COLO668 (cell line): Measurements from ENCODE around the gene BMP5.

Experiments used
- DNase-seq: peaks from one replicate; lab custom pipeline; 2025; ENCODE audit not compliant: unreplicated experiment; lab: John Stamatoyannopoulos, UW

The BMP5 gene

DNA sequence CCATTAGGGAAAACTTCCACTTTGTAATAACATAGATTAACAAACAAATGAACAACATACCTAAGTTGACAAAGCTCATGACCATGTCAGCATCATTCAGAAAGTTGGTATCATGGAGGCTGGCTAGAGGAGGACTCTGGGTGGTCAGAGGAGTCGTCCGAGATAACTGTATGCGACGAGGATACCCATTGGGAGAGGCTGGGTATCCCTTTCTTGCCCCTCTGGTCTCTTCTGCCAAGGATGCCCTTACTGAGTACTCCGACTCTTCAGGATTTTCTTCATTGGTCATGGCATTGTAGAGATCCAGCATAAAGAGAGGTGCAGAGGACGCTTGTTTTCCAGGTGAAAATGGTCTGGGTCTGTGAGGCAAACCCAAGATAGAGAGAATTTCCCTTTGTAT, 1.1 kb downstream of the BMP5 start:
- DNase-seq: no peak

- no peak for DNase-seq
Observed at GRCh38 chr6:55872866-55873265, 2.5 kb downstream of the BMP5 start.

GRCh38 chr6:55870181-55870813, 5.1 kb downstream of the BMP5 start:
- no peak for DNase-seq

DNA sequence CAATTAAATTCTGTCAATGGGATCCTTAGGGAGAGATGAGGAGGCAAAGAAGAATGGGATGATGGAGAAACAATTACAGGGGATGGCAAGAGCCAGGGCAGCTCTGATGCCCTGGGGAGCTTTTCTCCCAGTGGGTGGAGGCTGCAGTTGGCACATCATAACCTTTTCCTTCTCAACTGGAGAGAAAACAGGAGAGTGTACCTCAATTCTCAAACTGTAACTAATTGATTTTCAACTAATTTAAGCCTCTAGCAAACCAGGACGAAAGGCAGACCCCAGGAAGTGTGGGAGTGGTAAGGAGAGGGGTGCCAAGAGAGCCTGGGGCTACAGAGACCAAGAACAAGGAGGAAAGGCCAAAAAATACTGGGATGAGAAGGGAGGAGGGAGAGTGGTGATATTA, 5.7 kb downstream of the BMP5 start:
- DNase-seq: no peak

- DNase-seq: no peak
Observed at GRCh38 chr6:55868771-55869479, 6.5 kb downstream of the BMP5 start.

DNA sequence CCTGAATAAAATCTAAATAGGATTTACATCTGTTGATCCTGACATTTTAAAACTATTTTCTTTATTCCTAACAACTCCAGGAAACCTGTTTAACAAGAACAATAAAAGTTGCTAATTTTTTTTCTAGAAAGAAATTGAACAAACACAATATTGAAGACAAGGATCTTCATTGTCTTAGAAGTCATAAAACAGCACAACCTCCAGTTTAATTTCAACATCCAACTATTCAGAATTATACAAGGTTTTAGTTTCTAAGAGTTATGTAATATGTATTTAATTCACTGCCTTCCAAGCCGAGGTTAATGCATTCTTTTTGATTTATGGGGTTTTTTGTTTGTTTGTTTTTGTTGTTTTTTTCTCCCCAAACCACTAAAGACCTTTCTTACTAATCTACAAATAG, 7.2 kb downstream of the BMP5 start:
- DNase-seq: no peak

GRCh38 chr6:55866128-55866527, 9.3 kb downstream of the BMP5 start:
- DNase-seq: no peak

DNA sequence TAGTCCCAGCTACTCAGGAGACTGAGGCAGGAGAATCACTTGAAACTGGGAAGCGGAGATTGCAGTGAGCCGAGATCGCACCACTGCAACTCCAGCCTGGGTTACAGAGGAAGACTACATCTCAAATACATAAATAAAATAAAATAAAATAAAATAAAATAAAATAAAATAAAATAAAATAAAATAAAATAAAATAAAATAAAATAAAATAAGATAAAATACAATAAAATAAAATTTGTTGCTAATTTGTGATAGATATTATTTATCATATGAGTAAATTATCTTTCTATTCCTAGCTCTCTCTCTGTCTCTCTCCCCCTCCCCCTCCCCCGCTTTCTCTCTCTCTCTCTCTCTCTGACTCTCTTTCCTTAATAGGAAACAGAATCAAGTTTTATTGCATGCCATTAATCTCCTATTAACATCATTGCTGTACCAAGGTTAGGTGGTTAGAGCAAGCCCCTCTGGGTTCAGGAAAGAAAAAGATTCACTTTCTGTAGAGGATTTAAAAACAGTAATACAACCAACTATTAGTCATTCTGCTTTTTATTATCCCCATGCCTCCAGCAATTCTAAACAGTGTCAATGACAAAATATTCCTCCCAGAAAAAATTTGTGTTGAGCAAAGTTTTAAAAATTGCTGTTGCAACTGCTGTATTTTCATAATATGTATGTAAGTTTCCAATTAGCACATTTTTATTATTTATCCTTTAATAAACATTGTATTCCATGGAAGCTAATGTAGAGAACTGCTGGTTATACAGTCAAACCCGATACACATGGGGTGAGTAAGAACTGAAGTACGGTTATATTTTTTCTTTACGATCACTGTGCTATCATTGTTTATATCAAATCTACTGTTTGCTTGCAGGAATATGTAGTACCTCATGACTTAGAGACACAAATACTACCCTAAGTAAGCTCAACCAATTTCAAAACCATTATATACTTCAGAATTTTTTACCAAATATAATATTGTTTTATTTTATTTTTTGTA, 22.1 kb downstream of the BMP5 start:
- no peak for DNase-seq

DNA sequence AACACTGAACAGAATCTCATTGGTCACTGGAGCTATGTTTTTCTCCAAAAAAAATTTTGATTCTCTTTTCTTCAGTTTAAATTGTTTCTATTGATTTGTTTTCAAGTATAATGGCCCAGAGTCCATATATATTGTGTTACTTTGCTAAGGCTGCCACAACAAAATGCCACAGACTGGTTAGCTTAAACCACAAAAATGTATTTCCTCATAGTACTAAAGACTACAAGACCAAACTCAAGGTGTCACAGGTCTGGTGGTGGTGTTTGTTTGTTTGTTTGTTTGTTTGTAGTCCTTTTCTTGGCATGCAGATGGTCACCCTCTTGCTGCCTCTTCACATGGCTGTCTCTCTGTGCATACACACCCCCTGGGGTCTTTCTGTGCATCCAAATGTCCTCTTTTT, 34.0 kb downstream of the BMP5 start:
- DNase-seq: no peak

- no peak for DNase-seq
Observed at GRCh38 chr6:55839080-55839479, 36.3 kb downstream of the BMP5 start.

- no peak for DNase-seq
Observed at GRCh38 chr6:55836945-55837344, 38.4 kb downstream of the BMP5 start.

GRCh38 chr6:55836481-55836880, 38.9 kb downstream of the BMP5 start:
- no peak for DNase-seq

DNA sequence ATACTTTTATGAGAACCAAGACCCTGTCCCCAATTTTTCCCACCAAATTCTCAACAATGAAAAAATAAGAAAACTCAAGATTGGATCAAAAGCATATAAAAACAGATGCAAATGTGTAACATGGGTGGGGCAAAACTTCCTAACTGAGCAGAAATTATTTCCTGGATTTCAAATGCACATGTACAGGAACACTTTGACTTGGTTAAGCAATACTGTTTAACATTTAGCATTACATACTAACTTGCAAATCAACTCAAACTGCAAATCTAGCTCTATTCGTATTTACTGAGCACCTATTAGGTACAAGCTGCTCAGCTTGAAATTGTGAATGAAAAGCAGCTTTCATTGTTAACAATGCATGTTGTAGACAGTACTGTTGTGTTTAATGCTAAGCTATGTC, 40.2 kb downstream of the BMP5 start:
- DNase-seq: no peak

GRCh38 chr6:55833284-55833683, 42.1 kb downstream of the BMP5 start:
- DNase-seq: no peak

GRCh38 chr6:55827818-55828522, 47.4 kb downstream of the BMP5 start:
- DNase-seq: no peak

GRCh38 chr6:55826941-55827340, 48.4 kb downstream of the BMP5 start:
- no peak for DNase-seq

DNA sequence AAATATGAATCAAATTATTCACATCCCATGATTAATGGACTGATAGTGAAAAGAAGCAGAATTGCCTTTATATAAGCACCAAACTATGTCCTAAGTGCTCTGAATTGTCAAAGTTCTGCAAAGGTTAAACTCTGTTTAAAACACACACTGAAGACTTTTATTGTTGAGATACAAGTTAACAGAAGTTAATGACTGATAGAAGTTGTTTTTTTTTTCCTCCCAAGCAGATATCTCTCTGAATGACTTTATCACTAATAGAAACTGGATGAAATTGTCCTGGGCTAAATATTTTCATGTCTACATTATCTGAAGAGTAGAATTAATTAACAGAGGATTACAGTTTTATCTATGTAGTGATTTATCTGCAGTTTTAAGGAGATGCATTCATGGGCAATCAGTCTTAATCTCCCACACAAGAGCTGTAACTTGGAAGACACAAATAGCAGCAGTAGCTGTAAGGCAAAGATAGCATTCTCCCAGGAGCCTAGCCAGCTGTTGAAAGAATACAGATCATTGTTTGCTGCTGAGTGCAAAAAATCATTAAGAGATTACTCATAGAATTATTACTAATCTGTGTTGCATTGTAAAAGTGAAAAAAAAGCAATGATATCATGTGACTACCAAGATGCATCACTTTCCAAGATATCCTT, 49.9 kb downstream of the BMP5 start:
- DNase-seq: no peak

DNA sequence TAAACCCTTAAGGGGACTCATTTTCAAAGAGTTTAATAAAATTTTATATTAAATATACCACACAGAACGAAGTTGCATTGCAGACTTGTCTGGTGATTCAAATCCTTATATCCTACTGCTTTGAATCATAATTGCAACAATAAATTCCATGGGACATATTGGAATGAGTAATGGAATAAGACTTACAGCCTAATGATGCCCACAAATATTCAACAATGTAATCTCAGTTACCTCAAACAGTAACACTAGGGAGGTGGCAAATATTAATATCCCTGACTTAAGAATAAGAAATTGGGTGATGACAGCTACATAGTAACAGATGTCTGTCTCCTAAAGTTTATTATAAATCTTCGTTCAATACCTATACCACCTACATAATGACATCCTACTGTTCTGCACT, 52.6 kb downstream of the BMP5 start:
- DNase-seq: no peak

DNA sequence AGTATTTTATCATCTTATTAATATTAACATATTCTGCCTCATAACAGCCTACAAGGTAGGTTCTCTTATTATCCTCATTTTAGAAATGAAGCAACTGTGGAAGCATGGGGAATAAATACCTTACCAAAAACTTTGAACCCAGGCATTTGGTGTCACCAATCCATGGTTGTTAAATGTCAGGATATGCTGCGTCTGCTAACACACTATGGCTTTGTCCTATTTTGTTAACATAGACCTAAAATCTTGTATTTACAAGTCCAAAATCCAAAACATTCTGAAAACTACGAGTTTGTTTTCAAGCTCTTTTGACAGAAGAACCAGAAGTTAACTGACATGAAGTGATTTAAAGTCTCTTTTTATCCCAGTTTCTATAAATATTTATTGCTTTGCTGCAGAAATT, 53.4 kb downstream of the BMP5 start:
- DNase-seq: no peak

DNA sequence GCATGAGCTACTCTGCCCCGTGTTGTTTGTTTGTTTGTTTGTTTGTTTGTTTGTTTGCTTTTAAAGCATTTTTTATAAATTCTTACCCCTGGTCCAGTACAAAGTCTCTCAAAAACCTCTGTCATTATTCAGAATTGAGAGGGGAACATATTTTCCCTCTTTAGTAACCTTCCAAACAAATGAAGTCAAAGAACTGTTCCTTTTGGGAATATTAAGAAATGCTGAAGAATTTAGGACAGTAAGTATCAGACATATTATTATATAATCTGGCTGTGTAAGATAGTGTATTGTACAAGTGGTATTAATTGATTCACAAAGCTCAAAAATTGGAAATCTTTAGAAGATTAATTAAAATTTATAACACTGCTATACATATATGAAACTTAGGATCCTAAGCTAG, 54.7 kb downstream of the BMP5 start:
- DNase-seq: no peak

DNA sequence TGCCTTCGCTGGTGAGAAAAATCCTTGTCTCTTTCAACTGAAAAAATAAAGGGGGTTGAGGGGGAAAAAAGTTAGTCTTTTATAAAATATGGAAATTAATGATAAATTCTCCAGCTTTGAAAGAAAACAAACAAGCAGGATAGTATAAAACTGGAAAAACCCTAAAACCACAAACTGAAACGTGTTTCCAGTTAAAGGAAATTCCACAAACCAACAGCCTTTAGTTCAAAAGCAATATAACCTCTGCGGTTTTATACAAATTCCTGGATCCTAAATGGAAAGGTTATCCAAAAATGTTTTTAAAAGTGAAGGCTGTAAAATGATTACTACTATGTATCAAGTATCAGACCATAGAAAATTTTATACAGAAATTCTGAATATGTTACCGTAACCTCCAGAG, 55.6 kb downstream of the BMP5 start:
- no peak for DNase-seq
